Measurements from ENCODE around the gene ARID1B. TPM values are rescaled to one million over a fixed set of nuclear protein-coding genes. Genes with fewer than 3 reads are reported as not detected.

The ARID1B gene
- total RNA-seq, 1 donor from 2014 or later = 49.2 TPM

GRCh38 chr6:157098999-157099398 lies 321.8 kb downstream of the ARID1B start:
- ATAC-seq (ENCODE audit: poor library complexity) (no peak), DNase-seq (no peak)
- intact Hi-C loops (cut with DNase I) = no loop called here

- ATAC-seq (ENCODE audit: poor library complexity) = peak; percentile 35
- no peak for DNase-seq
- intact Hi-C loops (cut with DNase I) = no loop called here
Measured at GRCh38 chr6:157099912-157100593, 322.9 kb downstream of the ARID1B start.

- DNase-seq (no peak), ATAC-seq (ENCODE audit: poor library complexity) (no peak)
- intact Hi-C loops (cut with DNase I) = no loop called here
Measured at GRCh38 chr6:157101166-157101565, 324.0 kb downstream of the ARID1B start.

GRCh38 chr6:157104803-157105202 lies 327.6 kb downstream of the ARID1B start:
- no peak for DNase-seq
- intact Hi-C loops (cut with DNase I) = no loop called here
- ATAC-seq (ENCODE audit: poor library complexity) = no peak

GRCh38 chr6:157106487-157106886 lies 329.3 kb downstream of the ARID1B start:
- intact Hi-C loops (cut with DNase I) = no loop called here
- ATAC-seq (ENCODE audit: poor library complexity) (no peak), DNase-seq (no peak)

GRCh38 chr6:157107571-157107914 lies 330.4 kb downstream of the ARID1B start:
- no peak for DNase-seq
- intact Hi-C loops (cut with DNase I) = no loop called here
- no peak for ATAC-seq (ENCODE audit: poor library complexity)

- ATAC-seq (ENCODE audit: poor library complexity) (peak; percentile 71), DNase-seq (no peak)
- intact Hi-C loops (cut with DNase I) = no loop called here
Measured at GRCh38 chr6:157107915-157108651, 330.9 kb downstream of the ARID1B start.

- intact Hi-C loops (cut with DNase I) = no loop called here
- no peak for ATAC-seq (ENCODE audit: poor library complexity)
- DNase-seq = no peak
Measured at GRCh38 chr6:157108923-157109322, 331.7 kb downstream of the ARID1B start.

GRCh38 chr6:157110607-157111006 lies 333.4 kb downstream of the ARID1B start:
- intact Hi-C loops (cut with DNase I) = no loop called here
- no peak for ATAC-seq (ENCODE audit: poor library complexity)
- no peak for DNase-seq

GRCh38 chr6:157113389-157113788 lies 336.2 kb downstream of the ARID1B start:
- DNase-seq (no peak), ATAC-seq (ENCODE audit: poor library complexity) (no peak)
- intact Hi-C loops (cut with DNase I) = no loop called here

- intact Hi-C loops (cut with DNase I) = no loop called here
- ATAC-seq (ENCODE audit: poor library complexity) (no peak), DNase-seq (no peak)
Measured at GRCh38 chr6:157116426-157116825, 339.2 kb downstream of the ARID1B start.

- DNase-seq (no peak), ATAC-seq (ENCODE audit: poor library complexity) (no peak)
- intact Hi-C loops (cut with DNase I) = no loop called here
Measured at GRCh38 chr6:157117431-157118095, 340.4 kb downstream of the ARID1B start.

GRCh38 chr6:157119502-157120027 lies 342.4 kb downstream of the ARID1B start:
- intact Hi-C loops (cut with DNase I) = no loop called here
- DNase-seq = no peak
- no peak for ATAC-seq (ENCODE audit: poor library complexity)

GRCh38 chr6:157120534-157121232 lies 343.5 kb downstream of the ARID1B start:
- ATAC-seq (ENCODE audit: poor library complexity) = no peak
- intact Hi-C loops (cut with DNase I) = no loop called here

GRCh38 chr6:157121897-157122296 lies 344.7 kb downstream of the ARID1B start:
- DNase-seq (no peak), ATAC-seq (ENCODE audit: poor library complexity) (no peak)
- intact Hi-C loops (cut with DNase I) = no loop called here

More at GRCh38 chr6:157120534-157121232, 343.5 kb downstream of the ARID1B start:
- DNase-seq = no peak

- peak; percentile 72 for ATAC-seq (ENCODE audit: poor library complexity)
Measured at GRCh38 chr6:157123234-157123633, 346.1 kb downstream of the ARID1B start.

GRCh38 chr6:157124485-157125254 lies 347.5 kb downstream of the ARID1B start:
- intact Hi-C loops (cut with DNase I) = no loop called here

More at GRCh38 chr6:157123234-157123633, 346.1 kb downstream of the ARID1B start:
- DNase-seq = no peak
- intact Hi-C loops (cut with DNase I) = no loop called here

GRCh38 chr6:157125531-157125930 lies 348.4 kb downstream of the ARID1B start:
- DNase-seq (no peak), ATAC-seq (ENCODE audit: poor library complexity) (no peak)
- intact Hi-C loops (cut with DNase I) = no loop called here

More at GRCh38 chr6:157124485-157125254, 347.5 kb downstream of the ARID1B start:
- DNase-seq (no peak), ATAC-seq (ENCODE audit: poor library complexity) (no peak)

Data from Right ventricle myocardium superior (tissue), 1 donor.